Neural crest cell (in vitro differentiated cells): Measurements from ENCODE around the gene MARCKS. TPM values are rescaled to one million over a fixed set of nuclear protein-coding genes. Genes with fewer than 3 reads are reported as not detected.

Experiments used
- DNase-seq: peaks from one replicate; pipeline ENCODE4 v3.0.0; 2021; ENCODE audit warnings: low read depth, mixed read lengths, low spot score
- H3K27ac Mint-ChIP-seq: one replicate; pipeline ENCODE4 v1.8.0; 2021; ENCODE audit warnings: mild to moderate bottlenecking, mixed read lengths; ENCODE audit not compliant: unreplicated experiment
- H3K27me3 Mint-ChIP-seq: 2 replicates; pipeline ENCODE4 v1.8.0; 2021; ENCODE audit warnings: low read depth, mild to moderate bottlenecking, mixed read lengths
- H3K36me3 Mint-ChIP-seq: 2 replicates; pipeline ENCODE4 v1.8.0; 2021; ENCODE audit warnings: low read depth, mild to moderate bottlenecking, mixed read lengths
- H3K4me1 Mint-ChIP-seq: 2 replicates; pipeline ENCODE4 v1.8.0; 2021; ENCODE audit warnings: mixed read lengths
- H3K4me3 Mint-ChIP-seq: one replicate; pipeline ENCODE4 v1.8.0; 2021; ENCODE audit warnings: mild to moderate bottlenecking, mixed read lengths
- H3K9me3 Mint-ChIP-seq: 2 replicates; pipeline ENCODE4 v1.8.0; 2021; ENCODE audit warnings: mixed read lengths
- CTCF ChIP-seq: fragments of 200-600 bp; sonication (generic); conservative IDR thresholded peaks from 2 replicates; pipeline ENCODE4 v1.5.0; 2021; ENCODE audit warnings: antibody characterized with exemption, mild to moderate bottlenecking
- total RNA-seq: library from RNA; stranded (reverse); gene quantifications from 2 replicates; pipeline ENCODE4 v1.2.1, GENCODE V29; 2021

The MARCKS gene
- total RNA-seq, 1 donor from 2014 or later: 376 TPM

GRCh38 chr6:113888493-113888892, 31.3 kb downstream of the MARCKS start:
- no peaks in the 10 kb centered on the region for H3K4me1 Mint-ChIP-seq
- H3K9me3 Mint-ChIP-seq: peaks cover 6% of the 10 kb centered on the region
- H3K4me3 Mint-ChIP-seq: no peak overlapping the region
- H3K27me3 Mint-ChIP-seq: no peaks in the 10 kb centered on the region
- DNase-seq: no peak
- H3K27ac Mint-ChIP-seq: no peak overlapping the region
- H3K36me3 Mint-ChIP-seq: no peaks in the 10 kb centered on the region
- TF ChIP-seq CTCF: no peak

GRCh38 chr6:113888956-113889630, 31.9 kb downstream of the MARCKS start:
- Mint-ChIP-seq H3K4me3 (no peak overlapping the region), H3K36me3 (no peaks in the 10 kb centered on the region), H3K27me3 (no peaks in the 10 kb centered on the region), H3K27ac (no peak overlapping the region), H3K9me3 (peaks cover 6% of the 10 kb centered on the region), H3K4me1 (no peaks in the 10 kb centered on the region)
- no peak for DNase-seq
- no peak for TF ChIP-seq CTCF

GRCh38 chr6:113893451-113893850, 36.3 kb downstream of the MARCKS start:
- TF ChIP-seq CTCF: no peak
- no peaks in the 10 kb centered on the region for H3K27me3 Mint-ChIP-seq
- no peak for DNase-seq
- no peaks in the 10 kb centered on the region for H3K4me1 Mint-ChIP-seq
- peaks cover 6% of the 10 kb centered on the region for H3K9me3 Mint-ChIP-seq
- H3K4me3 Mint-ChIP-seq: no peak overlapping the region
- H3K36me3 Mint-ChIP-seq: no peaks in the 10 kb centered on the region
- no peak overlapping the region for H3K27ac Mint-ChIP-seq

- no peak for DNase-seq
- Mint-ChIP-seq H3K36me3 (no peaks in the 10 kb centered on the region), H3K4me3 (no peak overlapping the region), H3K27ac (no peak overlapping the region), H3K9me3 (peaks cover 6% of the 10 kb centered on the region), H3K27me3 (no peaks in the 10 kb centered on the region), H3K4me1 (no peaks in the 10 kb centered on the region)
- no peak for TF ChIP-seq CTCF
Observed at GRCh38 chr6:113893866-113894265, 36.7 kb downstream of the MARCKS start.

- Mint-ChIP-seq H3K4me1 (no peaks in the 10 kb centered on the region), H3K4me3 (no peak overlapping the region), H3K9me3 (peaks cover 6% of the 10 kb centered on the region), H3K27me3 (no peaks in the 10 kb centered on the region), H3K27ac (no peak overlapping the region), H3K36me3 (no peaks in the 10 kb centered on the region)
- no peak for DNase-seq
- TF ChIP-seq CTCF: no peak
Observed at GRCh38 chr6:113894712-113895674, 37.8 kb downstream of the MARCKS start.
